ENCODE measurements around the gene CFAP74. TPM values are rescaled to one million over a fixed set of nuclear protein-coding genes. Genes with fewer than 3 reads are reported as not detected.

CFAP74 gene
- total RNA-seq, 1 donor = not detected

DNA sequence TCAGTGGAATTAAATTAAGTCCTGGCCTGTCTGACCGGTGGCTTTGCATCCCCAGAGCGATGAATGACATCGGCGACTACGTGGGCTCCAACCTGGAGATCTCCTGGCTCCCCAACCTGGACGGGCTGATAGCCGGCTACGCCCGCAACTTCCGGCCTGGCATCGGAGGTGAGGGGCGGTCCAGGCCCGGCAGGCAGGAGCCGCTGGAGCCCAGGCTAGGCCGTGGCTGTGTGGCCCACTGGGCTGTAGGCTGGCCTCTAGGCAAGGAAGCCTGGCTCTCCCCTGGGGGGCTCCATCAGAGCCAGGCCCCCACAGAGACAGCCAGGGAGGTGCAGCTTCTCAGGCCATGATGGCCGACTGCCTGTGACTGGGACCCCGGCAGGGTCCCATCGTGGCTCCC lies 21.3 kb upstream of the CFAP74 start:
- H3K4me3 ChIP-seq (ENCODE audit: low read depth, low read length) = no peak overlapping the region
- no peak for DNase-seq (ENCODE audit: low read depth)
- TF ChIP-seq, protein P1, sequence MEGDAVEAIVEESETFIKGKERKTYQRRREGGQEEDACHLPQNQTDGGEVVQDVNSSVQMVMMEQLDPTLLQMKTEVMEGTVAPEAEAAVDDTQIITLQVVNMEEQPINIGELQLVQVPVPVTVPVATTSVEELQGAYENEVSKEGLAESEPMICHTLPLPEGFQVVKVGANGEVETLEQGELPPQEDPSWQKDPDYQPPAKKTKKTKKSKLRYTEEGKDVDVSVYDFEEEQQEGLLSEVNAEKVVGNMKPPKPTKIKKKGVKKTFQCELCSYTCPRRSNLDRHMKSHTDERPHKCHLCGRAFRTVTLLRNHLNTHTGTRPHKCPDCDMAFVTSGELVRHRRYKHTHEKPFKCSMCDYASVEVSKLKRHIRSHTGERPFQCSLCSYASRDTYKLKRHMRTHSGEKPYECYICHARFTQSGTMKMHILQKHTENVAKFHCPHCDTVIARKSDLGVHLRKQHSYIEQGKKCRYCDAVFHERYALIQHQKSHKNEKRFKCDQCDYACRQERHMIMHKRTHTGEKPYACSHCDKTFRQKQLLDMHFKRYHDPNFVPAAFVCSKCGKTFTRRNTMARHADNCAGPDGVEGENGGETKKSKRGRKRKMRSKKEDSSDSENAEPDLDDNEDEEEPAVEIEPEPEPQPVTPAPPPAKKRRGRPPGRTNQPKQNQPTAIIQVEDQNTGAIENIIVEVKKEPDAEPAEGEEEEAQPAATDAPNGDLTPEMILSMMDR (IDR thresholded peaks at IDR 0.05; ENCODE audit: insufficient read depth, low read length) = no peak

DNA sequence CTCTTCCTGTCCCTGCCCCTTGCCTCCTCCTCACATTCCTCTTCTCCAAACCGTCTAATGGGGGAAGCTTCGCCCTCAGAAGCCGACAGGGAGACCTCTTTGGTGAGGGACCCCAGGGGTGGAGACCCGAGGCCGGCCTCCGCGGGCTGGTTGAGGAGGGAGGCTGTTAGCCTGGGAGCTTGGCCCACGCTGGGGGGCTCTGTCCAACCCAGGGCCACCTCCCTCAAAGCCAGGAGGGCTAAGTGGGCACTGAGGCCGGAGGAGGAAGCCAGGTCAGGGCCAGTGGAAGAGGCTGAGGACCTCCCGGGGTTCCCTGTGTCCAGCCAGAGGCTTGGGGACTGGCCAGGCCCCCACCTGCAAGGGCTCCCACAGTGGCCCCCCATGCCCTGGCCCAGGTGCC lies 20.9 kb upstream of the CFAP74 start:
- H3K4me3 ChIP-seq (ENCODE audit: low read depth, low read length) = no peak overlapping the region
- DNase-seq (ENCODE audit: low read depth) = no peak
- TF ChIP-seq, protein P1 (IDR thresholded peaks at IDR 0.05; ENCODE audit: insufficient read depth, low read length) = no peak

DNA sequence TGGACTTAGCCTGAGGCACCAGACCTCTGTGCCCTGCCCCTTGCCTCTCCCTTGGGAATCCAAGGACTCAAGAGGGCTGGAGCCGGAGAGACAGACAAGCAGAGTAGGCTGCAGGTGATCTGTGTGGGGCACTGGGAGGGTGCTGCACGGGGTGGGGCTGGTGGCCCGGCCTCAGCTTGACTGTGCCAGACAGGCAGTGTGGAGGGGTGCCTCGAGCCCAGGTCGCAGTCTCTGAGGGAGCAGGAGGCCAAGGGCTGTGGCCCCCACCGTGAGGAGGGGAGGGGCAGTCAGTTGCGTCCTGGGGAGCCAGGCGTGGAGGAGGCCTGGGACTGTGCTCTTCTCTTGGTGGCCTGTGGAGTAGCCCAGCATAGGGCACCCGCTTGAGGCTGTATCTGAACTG lies 19.6 kb upstream of the CFAP74 start:
- no peak for DNase-seq (ENCODE audit: low read depth)
- TF ChIP-seq, protein P1 (IDR thresholded peaks at IDR 0.05; ENCODE audit: insufficient read depth, low read length) = no peak
- no peak overlapping the region for H3K4me3 ChIP-seq (ENCODE audit: low read depth, low read length)

DNA sequence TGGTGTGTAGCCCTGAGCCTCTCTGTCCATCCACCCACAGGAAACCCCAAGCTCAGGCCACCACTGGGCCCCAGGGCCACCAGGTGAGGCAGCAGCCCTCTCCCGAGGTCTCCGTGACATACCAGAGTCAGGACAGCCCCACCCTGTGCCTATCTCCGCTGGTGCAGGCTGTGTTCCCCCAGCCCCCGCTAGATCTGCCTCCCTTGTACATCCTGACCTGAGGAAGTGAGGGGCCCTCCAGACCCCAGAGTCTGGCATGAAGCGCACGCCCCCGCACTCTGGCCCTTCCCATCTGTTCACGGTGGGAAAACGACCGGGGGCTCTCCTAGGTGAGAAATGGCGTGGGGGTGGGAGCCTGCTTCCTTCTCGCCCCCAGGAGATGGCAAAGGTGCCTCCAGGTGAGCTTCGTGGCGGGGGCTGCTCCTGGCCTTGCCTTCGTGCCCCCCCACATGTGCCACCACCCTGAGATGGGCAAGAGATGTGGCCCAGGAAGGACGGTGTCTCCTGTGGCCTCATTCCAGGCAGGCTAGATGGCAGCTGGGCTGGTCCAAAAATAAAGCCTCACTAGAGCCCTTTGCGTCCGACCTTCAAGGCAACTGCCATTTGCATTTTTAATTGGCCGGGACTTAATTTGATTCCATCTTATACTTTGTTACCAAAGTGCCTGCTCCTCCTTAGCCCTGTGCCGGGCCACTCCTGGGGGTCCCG lies 18.6 kb upstream of the CFAP74 start:
- DNase-seq (ENCODE audit: low read depth) = no peak
- TF ChIP-seq, protein P1 (IDR thresholded peaks at IDR 0.05; ENCODE audit: insufficient read depth, low read length) = no peak

DNA sequence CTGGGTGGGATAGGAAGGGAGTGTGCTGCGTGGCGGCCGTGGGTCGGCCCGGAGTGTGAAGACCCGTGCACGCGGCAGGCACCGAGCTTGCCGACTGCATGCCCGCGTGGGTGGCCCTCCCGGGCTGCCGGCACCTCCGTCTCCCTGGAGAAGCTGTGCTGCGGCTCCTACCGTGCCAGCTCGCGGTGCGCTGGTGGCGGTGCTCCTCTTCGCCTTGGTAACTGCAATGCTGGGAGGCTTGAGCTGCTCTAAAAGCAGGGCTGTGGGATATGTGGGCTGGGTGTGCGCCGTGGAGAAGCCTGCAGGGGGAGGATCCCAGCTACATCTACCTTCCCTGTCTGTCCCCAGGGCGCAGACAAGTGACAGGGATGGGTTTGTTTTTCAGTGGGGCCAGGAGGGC lies 18.0 kb upstream of the CFAP74 start:
- TF ChIP-seq, protein P1 (IDR thresholded peaks at IDR 0.05; ENCODE audit: insufficient read depth, low read length) = no peak
- no peak for DNase-seq (ENCODE audit: low read depth)
- H3K4me3 ChIP-seq (ENCODE audit: low read depth, low read length) = no peak overlapping the region

More for the DNA sequence above, 18.6 kb upstream of the CFAP74 start:
- no peak overlapping the region for H3K4me3 ChIP-seq (ENCODE audit: low read depth, low read length)

DNA sequence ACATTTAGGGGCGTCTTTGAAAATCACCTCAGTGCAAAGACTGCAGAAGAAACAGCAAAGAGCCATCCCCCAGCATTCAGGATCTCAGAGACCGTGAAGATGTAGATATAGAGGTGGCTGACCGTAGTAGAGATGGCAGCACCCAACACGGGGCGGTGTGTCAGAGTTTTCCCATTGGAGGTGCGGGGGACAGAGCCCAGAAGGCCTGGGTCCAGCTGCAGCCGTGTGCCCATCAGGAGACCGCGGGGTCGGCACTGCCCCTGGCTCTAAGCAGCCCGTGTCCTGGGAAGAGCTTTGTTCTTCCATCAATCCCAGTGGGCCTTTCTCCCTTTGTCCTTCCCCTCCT lies 16.7 kb upstream of the CFAP74 start:
- TF ChIP-seq, protein P1 (IDR thresholded peaks at IDR 0.05; ENCODE audit: insufficient read depth, low read length) = no peak
- DNase-seq (ENCODE audit: low read depth) = no peak
- no peak overlapping the region for H3K4me3 ChIP-seq (ENCODE audit: low read depth, low read length)
